CD14-positive monocyte (primary cell): Measurements from ENCODE around the gene PROC. TPM values are rescaled to one million over a fixed set of nuclear protein-coding genes. Genes with fewer than 3 reads are reported as not detected.

Source experiments
- DNase-seq, 3 donors: peaks; one replicate each; pipeline ENCODE4 v3.0.0-alpha.2; 2011 to 2022
- H2AFZ ChIP-seq: 2 replicates; pipeline ENCODE4 v1.6.0; 2012; ENCODE audit warnings: mild to moderate bottlenecking, low read depth, low read length, inconsistent platforms; ENCODE audit not compliant: insufficient read depth, poor library complexity, severe bottlenecking
- H3K27ac ChIP-seq, 2 donors: 1 replicate in 1 of 2; 2 replicates in 1 of 2; pipeline ENCODE4 v1.5.1; 2012 to 2013; ENCODE audit warnings: low read length in 2 of 2, control low read depth in 1 of 2, inconsistent platforms in 1 of 2, low read depth in 1 of 2, mild to moderate bottlenecking in 1 of 2
- H3K27me3 ChIP-seq, 2 donors: one replicate each; pipeline versions ENCODE4 v1.6.0 to v1.6.1; 2011 to 2013; ENCODE audit warnings: low read length in 2 of 2; ENCODE audit not compliant: control insufficient read depth in 2 of 2, insufficient read depth in 2 of 2
- H3K36me3 ChIP-seq, 2 donors: replicated peaks in 1 of 2; 1 replicate in 1 of 2; 2 replicates in 1 of 2; pipeline versions ENCODE4 v1.5.1 to v1.6.1; 2012 to 2013; ENCODE audit warnings: low read length in 2 of 2, control low read depth in 1 of 2, inconsistent platforms in 1 of 2, mild to moderate bottlenecking in 1 of 2; ENCODE audit not compliant: insufficient read depth in 2 of 2, control insufficient read depth in 1 of 2
- H3K4me1 ChIP-seq, 2 donors: 1 replicate in 1 of 2; 2 replicates in 1 of 2; pipeline versions ENCODE4 v1.5.1 to v1.6.1; 2012 to 2013; ENCODE audit warnings: low read length in 2 of 2, control low read depth in 1 of 2, inconsistent platforms in 1 of 2, mild to moderate bottlenecking in 1 of 2, moderate library complexity in 1 of 2; ENCODE audit not compliant: insufficient read depth in 2 of 2, control insufficient read depth in 1 of 2
- H3K4me2 ChIP-seq: replicated peaks from 2 replicates; pipeline ENCODE3; 2012; ENCODE audit warnings: low read length, moderate library complexity, mild to moderate bottlenecking; ENCODE audit not compliant: poor library complexity, severe bottlenecking; ENCODE audit errors: extremely low read depth
- H3K4me3 ChIP-seq, 3 experiments: fragments of 200-600 bp in 1 of 3; sonication (generic) in 1 of 3; replicated peaks in 1 of 3; 1 replicate in 2 of 3; 2 replicates in 1 of 3; pipeline ENCODE4 v1.5.1; 2011 to 2013; ENCODE audit warnings: low read length in 3 of 3, mild to moderate bottlenecking in 3 of 3, control low read depth in 2 of 3, low read depth in 2 of 3, inconsistent platforms in 1 of 3, moderate library complexity in 1 of 3
- H3K79me2 ChIP-seq: 2 replicates; pipeline ENCODE4 v1.6.0; 2012; ENCODE audit warnings: mild to moderate bottlenecking, control low read depth, inconsistent platforms, low read length, moderate library complexity; ENCODE audit not compliant: insufficient read depth
- H3K9ac ChIP-seq: 2 replicates; pipeline ENCODE4 v1.6.0; 2017; ENCODE audit warnings: low read length, mild to moderate bottlenecking; ENCODE audit not compliant: insufficient read depth, poor library complexity, severe bottlenecking
- H3K9me3 ChIP-seq, 2 donors: replicated peaks in 1 of 2; 1 replicate in 1 of 2; 2 replicates in 1 of 2; pipeline versions ENCODE4 v1.5.1 to v1.6.1; 2012 to 2013; ENCODE audit warnings: low read length in 2 of 2, control low read depth in 1 of 2; ENCODE audit not compliant: control insufficient read depth in 1 of 2, insufficient read depth in 1 of 2
- H4K20me1 ChIP-seq: 2 replicates; pipeline ENCODE4 v1.6.0; 2012; ENCODE audit warnings: mild to moderate bottlenecking, low read length, control low read depth, moderate library complexity; ENCODE audit not compliant: insufficient read depth
- H3K27ac Mint-ChIP-seq, 7 donors: one replicate each; pipeline ENCODE4 v1.8.0; 2020; ENCODE audit warnings: mild to moderate bottlenecking in 7 of 7, mixed read lengths in 7 of 7, moderate library complexity in 6 of 7, inconsistent platforms in 2 of 7
- H3K27me3 Mint-ChIP-seq, 3 donors: one replicate each; pipeline ENCODE4 v1.8.0; 2021 to 2022; ENCODE audit warnings: low read depth in 3 of 3, mild to moderate bottlenecking in 3 of 3, mixed read lengths in 3 of 3, moderate library complexity in 3 of 3, inconsistent platforms in 1 of 3
- H3K36me3 Mint-ChIP-seq, 2 donors: one replicate each; pipeline ENCODE4 v1.8.0; 2020; ENCODE audit warnings: mixed read lengths in 2 of 2, inconsistent platforms in 1 of 2, mild to moderate bottlenecking in 1 of 2
- H3K4me1 Mint-ChIP-seq: one replicate; pipeline ENCODE4 v1.8.0; 2020; ENCODE audit warnings: mild to moderate bottlenecking, mixed read lengths
- H3K4me3 Mint-ChIP-seq, 2 donors: one replicate each; pipeline ENCODE4 v1.8.0; 2020; ENCODE audit warnings: mild to moderate bottlenecking in 2 of 2, mixed read lengths in 2 of 2, moderate library complexity in 1 of 2
- H3K9me3 Mint-ChIP-seq, 7 donors: one replicate each; pipeline ENCODE4 v1.8.0; 2020 to 2022; ENCODE audit warnings: mixed read lengths in 7 of 7, mild to moderate bottlenecking in 6 of 7, moderate library complexity in 6 of 7, inconsistent platforms in 2 of 7
- WGBS: methylation state at CpG from one replicate; pipeline ENCODE4 v1.1.5; 2013; ENCODE audit warnings: missing lambda C conversion rate; ENCODE audit not compliant: insufficient coverage; 5-methylcytosine and 5-hydroxymethylcytosine counted together
- intact Hi-C, 2 donors: fragments of 100-400 bp; cut with micrococcal nuclease; formaldehyde crosslinking; loops; one replicate each; pipeline versions ENCODE4 v1.15.0 to v1.15.1; 2023
- polyA plus RNA-seq, 3 donors: library from polyadenylated mRNA; depleted of rRNA in 1 of 3; unstranded in 2 of 3; stranded (reverse) in 1 of 3; fragments of 300-500 nt in 2 of 3; fragments of >200 nt in 1 of 3; fragmentation: Illumina TruSeq in 2 of 3; gene quantifications; 1 replicate in 2 of 3; 2 replicates in 1 of 3; pipeline ENCODE4 v1.2.3, GENCODE V29; 2012 to 2021
- TF ChIP-seq, protein P1 (sequence below): fragments of 200-600 bp; IDR thresholded peaks from one replicate; pipeline ENCODE4 v1.8.0; 2022; ENCODE audit warnings: antibody characterized with exemption, mild to moderate bottlenecking

The PROC gene
- polyA plus RNA-seq, 3 donors = 0.69 TPM; not detected in 2

DNA sequence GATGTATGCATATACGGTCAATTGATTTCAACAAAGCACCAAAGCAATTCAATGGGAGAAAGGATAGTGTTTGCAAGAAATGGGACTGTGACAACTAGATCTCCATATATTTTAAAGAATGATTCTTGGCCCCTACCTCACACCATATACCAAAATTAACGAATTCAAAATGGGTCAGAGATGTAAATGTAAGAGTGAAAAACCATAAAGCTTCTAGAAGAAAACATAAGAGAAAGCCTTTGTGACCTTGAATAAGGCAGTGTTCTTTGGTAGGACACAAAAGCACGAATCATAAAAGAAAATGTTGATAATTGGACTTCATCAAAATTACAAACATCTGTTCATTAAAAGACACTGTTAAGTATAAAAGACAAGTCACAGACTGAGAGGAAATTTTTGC lies 5.0 kb upstream of the PROC start:
- Mint-ChIP-seq H3K4me3 (peak overlapping the region in 1 of 2 donors; percentile 53), H3K36me3 (peaks cover 0 to 1% of the 10 kb centered on the region in 2 donors), H3K27me3 (peaks cover 6 to 23% (median 20%) of the 10 kb centered on the region in 3 donors), H3K9me3 (no peaks in the 10 kb centered on the region), H3K4me1 (peaks cover 67% of the 10 kb centered on the region), H3K27ac (peak overlapping the region; percentile 71 to 100 (median 94))
- Histone ChIP-seq H3K27ac (peak overlapping the region in 1 of 2 donors; percentile 63), H3K79me2 (no peaks in the 10 kb centered on the region), H4K20me1 (no peaks in the 10 kb centered on the region), H3K36me3 (no peaks in the 10 kb centered on the region), H3K4me2 (peak overlapping the region; percentile 35), H3K9me3 (no peaks in the 10 kb centered on the region), H3K4me1 (peaks cover 64 to 76% of the 10 kb centered on the region in 2 donors), H3K4me3 (no peak overlapping the region), H2AFZ (no peak overlapping the region), H3K27me3 (peaks cover 0 to 4% of the 10 kb centered on the region in 2 donors), H3K9ac (no peak overlapping the region)
- WGBS = no CpG with 5 or more reads among the region's 3 CpGs
- TF ChIP-seq, protein P1, sequence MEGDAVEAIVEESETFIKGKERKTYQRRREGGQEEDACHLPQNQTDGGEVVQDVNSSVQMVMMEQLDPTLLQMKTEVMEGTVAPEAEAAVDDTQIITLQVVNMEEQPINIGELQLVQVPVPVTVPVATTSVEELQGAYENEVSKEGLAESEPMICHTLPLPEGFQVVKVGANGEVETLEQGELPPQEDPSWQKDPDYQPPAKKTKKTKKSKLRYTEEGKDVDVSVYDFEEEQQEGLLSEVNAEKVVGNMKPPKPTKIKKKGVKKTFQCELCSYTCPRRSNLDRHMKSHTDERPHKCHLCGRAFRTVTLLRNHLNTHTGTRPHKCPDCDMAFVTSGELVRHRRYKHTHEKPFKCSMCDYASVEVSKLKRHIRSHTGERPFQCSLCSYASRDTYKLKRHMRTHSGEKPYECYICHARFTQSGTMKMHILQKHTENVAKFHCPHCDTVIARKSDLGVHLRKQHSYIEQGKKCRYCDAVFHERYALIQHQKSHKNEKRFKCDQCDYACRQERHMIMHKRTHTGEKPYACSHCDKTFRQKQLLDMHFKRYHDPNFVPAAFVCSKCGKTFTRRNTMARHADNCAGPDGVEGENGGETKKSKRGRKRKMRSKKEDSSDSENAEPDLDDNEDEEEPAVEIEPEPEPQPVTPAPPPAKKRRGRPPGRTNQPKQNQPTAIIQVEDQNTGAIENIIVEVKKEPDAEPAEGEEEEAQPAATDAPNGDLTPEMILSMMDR = no peak
- DNase-seq = no peak
- intact Hi-C loops = loop anchor here in 1 of 2 donors (10.0 kb wide), 1 partner anchor 348 kb away; no protein-coding TSS in a partner anchor

DNA sequence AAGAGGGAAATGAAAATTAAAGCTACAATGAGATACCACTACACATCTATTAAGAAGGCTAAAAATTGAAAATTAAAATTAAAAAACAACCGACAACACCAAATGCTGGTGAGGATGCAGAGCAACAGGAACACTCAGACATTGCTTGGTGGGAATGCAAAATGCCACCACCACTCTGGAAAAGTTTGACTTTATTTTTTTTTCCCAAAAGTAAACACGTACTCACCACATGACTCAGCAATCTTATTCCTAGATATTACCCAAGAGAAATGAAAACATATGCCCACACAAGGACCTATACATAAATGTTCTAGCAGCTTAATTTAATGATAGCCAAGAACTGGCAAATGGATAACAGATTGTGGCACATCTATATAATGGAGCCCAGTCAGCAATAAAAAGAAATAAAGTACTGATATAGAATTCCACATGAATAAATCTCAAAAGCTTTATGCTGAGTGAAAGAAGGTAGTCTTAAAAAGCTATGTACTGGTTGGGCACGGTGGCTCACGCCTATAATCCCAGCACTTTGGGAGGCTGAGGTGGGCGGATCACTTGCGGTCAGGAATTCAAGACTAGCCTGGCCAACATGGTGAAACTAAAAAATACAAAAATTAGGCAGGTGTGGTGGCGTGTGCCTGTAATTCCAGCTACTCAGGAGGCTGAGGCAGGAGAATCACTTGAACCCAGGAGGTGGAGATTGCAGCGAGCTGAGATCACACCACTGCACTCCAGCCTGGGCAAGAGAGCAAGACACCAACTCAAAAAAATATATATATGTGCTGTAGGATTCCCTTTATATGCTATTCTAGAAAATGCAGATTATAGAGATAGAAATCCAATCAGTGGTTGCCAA lies 4.2 kb upstream of the PROC start:
- Histone ChIP-seq H3K9ac (no peak overlapping the region), H3K4me1 (peaks cover 57 to 69% of the 10 kb centered on the region in 2 donors), H4K20me1 (no peaks in the 10 kb centered on the region), H3K4me2 (peak overlapping the region; percentile 35), H2AFZ (no peak overlapping the region), H3K36me3 (no peaks in the 10 kb centered on the region), H3K27me3 (peaks cover 0 to 4% of the 10 kb centered on the region in 2 donors), H3K9me3 (no peaks in the 10 kb centered on the region), H3K79me2 (no peaks in the 10 kb centered on the region), H3K27ac (peak overlapping the region in 1 of 2 donors; percentile 63), H3K4me3 (peak overlapping the region in 1 of 3 experiments; percentile 31)
- Mint-ChIP-seq H3K27me3 (peaks cover 6 to 23% (median 20%) of the 10 kb centered on the region in 3 donors), H3K27ac (peak overlapping the region; percentile 71 to 98 (median 87)), H3K36me3 (peaks cover 0 to 1% of the 10 kb centered on the region in 2 donors), H3K9me3 (no peaks in the 10 kb centered on the region), H3K4me1 (peaks cover 64% of the 10 kb centered on the region), H3K4me3 (peak overlapping the region in 1 of 2 donors; percentile 53)
- intact Hi-C loops = loop anchor here (2.0 to 10.0 kb wide), 2 partner anchors 59 to 349 kb away; no protein-coding TSS in a partner anchor
- TF ChIP-seq, protein P1 = no peak
- 71% methylated on average over 3 of the region's 8 CpGs for WGBS
- peak in 2 of 3 donors; percentile 35 to 44 for DNase-seq
